Stimulated activated CD8-positive, alpha-beta memory T cell treated with anti-CD3 and anti-CD28 coated beads, Interleukin-4, amount 100 ng/mL, for 1 hour (primary cell): ENCODE measurements around the gene HCK.

Experiments
- DNase-seq, 2 donors: peaks; one replicate each; pipeline ENCODE4 v3.0.0-alpha.2; 2020; ENCODE audit warnings: low read depth in 2 of 2, low spot score in 1 of 2

The HCK gene

GRCh38 chr20:32125506-32125905 is 73.5 kb downstream of the HCK start:
- no peak for DNase-seq

GRCh38 chr20:32126919-32127318 is 74.9 kb downstream of the HCK start:
- DNase-seq = no peak

GRCh38 chr20:32127347-32127746 is 75.3 kb downstream of the HCK start:
- DNase-seq = no peak

- no peak for DNase-seq
These were observed 76.1 kb downstream of the HCK start for GRCh38 chr20:32128167-32128566.

- DNase-seq = no peak
These were observed 77.8 kb downstream of the HCK start for GRCh38 chr20:32129863-32130262.

- DNase-seq = no peak
These were observed 78.3 kb downstream of the HCK start for GRCh38 chr20:32130352-32130751.

- DNase-seq = no peak
These were observed 78.9 kb downstream of the HCK start for GRCh38 chr20:32130965-32131364.

- no peak for DNase-seq
These were observed 81.0 kb downstream of the HCK start for GRCh38 chr20:32132911-32133549.

- DNase-seq = no peak
These were observed 82.0 kb downstream of the HCK start for GRCh38 chr20:32134026-32134425.

GRCh38 chr20:32135983-32136515 is 84.0 kb downstream of the HCK start:
- DNase-seq = no peak

- DNase-seq = no peak
These were observed 86.9 kb downstream of the HCK start for GRCh38 chr20:32138921-32139320.

GRCh38 chr20:32139947-32140346 is 87.9 kb downstream of the HCK start:
- no peak for DNase-seq

GRCh38 chr20:32140603-32141002 is 88.6 kb downstream of the HCK start:
- no peak for DNase-seq

- DNase-seq = no peak
These were observed 89.5 kb downstream of the HCK start for GRCh38 chr20:32141465-32141980.

- DNase-seq = no peak
These were observed 90.0 kb downstream of the HCK start for GRCh38 chr20:32142088-32142487.

GRCh38 chr20:32142991-32143390 is 90.9 kb downstream of the HCK start:
- no peak for DNase-seq

- DNase-seq = no peak
These were observed 93.0 kb downstream of the HCK start for GRCh38 chr20:32144898-32145662.

GRCh38 chr20:32149566-32150170 is 97.6 kb downstream of the HCK start:
- no peak for DNase-seq

GRCh38 chr20:32150291-32150848 is 98.3 kb downstream of the HCK start:
- no peak for DNase-seq
